Loucy (cell line): ENCODE results near the gene ADARB1.

Experiments
- CTCF ChIP-seq: fragments of 200-600 bp; sonication (generic); conservative IDR thresholded peaks from 2 replicates; pipeline ENCODE4 v1.5.1; 2014; ENCODE audit warnings: mild to moderate bottlenecking, antibody characterized with exemption, low read length
- EZH2phosphoT487 ChIP-seq: fragments of 200-600 bp; IDR thresholded peaks from 2 replicates; pipeline ENCODE4 v1.6.1; 2018; ENCODE audit warnings: antibody characterized with exemption, mild to moderate bottlenecking, moderate library complexity, borderline replicate concordance

- TF ChIP-seq CTCF: no peak
- no peak for TF ChIP-seq EZH2phosphoT487
Measured at GRCh38 chr21:45179568-45180245, 105.3 kb downstream of the ADARB1 start.
